Measurements from ENCODE around the gene KMT2A. TPM values are rescaled to one million over a fixed set of nuclear protein-coding genes. Genes with fewer than 3 reads are reported as not detected.
A peak's percentile ranks its signal among the peaks of the same experiment; 100 is the strongest.

The KMT2A gene
- total and polyA plus RNA-seq, 10 of the 15 experiments (the other 5 are each of a cell fraction or from before 2014, with no cell fraction given), result 6.1 to 56.9 (median 25.4) TPM

DNA sequence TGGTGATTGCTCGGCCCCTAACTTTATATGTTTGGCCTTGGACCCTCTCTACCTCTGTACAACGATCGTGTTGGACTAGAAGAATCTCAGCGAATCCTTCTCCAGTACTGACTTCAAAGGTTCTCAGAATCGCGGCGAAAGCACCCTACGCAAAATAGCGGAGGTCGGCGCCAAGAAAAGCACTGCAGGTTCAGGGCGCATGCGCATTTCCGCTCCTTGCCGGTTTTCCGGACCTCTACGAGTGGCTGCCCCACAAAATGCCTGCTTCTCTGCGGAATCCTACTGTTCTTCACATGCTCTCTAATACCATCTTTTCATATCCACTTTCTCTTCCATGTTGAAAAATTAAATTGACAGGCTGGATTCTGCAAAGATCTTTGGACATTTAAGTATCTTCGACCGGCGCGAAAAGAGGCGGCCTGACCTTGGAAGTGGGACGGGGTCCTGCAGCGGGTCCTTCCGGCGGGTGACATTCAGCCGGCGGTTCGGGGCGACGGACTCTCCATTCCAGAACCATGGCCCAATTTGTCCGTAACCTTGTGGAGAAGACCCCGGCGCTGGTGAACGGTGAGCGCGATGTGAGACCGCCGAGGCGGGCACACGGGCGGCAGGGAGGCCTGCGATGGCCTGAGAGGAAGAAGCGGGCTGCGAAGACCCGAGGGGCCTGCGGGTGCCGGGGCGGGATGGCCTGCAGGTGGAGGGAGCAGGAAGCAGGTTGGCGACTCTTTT lies 35.0 kb upstream of the KMT2A start, which contains the start of gene ATP5MG (continued):
- TF ChIP-seq, protein P1, sequence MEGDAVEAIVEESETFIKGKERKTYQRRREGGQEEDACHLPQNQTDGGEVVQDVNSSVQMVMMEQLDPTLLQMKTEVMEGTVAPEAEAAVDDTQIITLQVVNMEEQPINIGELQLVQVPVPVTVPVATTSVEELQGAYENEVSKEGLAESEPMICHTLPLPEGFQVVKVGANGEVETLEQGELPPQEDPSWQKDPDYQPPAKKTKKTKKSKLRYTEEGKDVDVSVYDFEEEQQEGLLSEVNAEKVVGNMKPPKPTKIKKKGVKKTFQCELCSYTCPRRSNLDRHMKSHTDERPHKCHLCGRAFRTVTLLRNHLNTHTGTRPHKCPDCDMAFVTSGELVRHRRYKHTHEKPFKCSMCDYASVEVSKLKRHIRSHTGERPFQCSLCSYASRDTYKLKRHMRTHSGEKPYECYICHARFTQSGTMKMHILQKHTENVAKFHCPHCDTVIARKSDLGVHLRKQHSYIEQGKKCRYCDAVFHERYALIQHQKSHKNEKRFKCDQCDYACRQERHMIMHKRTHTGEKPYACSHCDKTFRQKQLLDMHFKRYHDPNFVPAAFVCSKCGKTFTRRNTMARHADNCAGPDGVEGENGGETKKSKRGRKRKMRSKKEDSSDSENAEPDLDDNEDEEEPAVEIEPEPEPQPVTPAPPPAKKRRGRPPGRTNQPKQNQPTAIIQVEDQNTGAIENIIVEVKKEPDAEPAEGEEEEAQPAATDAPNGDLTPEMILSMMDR (IDR thresholded peaks at IDR 0.05 in 2 of 3, conservative IDR thresholded peaks at IDR 0.05 in 1 of 3; ENCODE audit: control insufficient read depth in 2 of 3, extremely low read depth in 1 of 3, insufficient read depth in 1 of 3, low read depth in 3 of 3, low read length in 3 of 3), result no peak
- TF ChIP-seq ZZZ3 (IDR thresholded peaks at IDR 0.05; ENCODE audit: control insufficient read depth, insufficient read length, low read depth), result no peak
- no peak for TF ChIP-seq PRDM15 (CRISPR knock-in tag; IDR thresholded peaks at IDR 0.05)
- TF ChIP-seq EZH2 (IDR thresholded peaks at IDR 0.05; ENCODE audit: borderline replicate concordance, control insufficient read depth, low read depth, low read length), result no peak
- TF ChIP-seq POLR2AphosphoS5 (IDR thresholded peaks at IDR 0.05; ENCODE audit: low read length), result peak; percentile 88
- peak; percentile 18; the same call in 1 of the 2 replicates for TF ChIP-seq SREBF1 (IDR thresholded peaks at IDR 0.05; ENCODE audit: low read length)
- TF ChIP-seq TCF3 (IDR thresholded peaks at IDR 0.05; ENCODE audit: borderline replicate concordance, insufficient read depth, low read depth, low read length), result no peak
- TF ChIP-seq POLR2AphosphoS2 (IDR thresholded peaks at IDR 0.05; ENCODE audit: low read depth, low read length), result 0 out of 2 replicates have a peak, but pooled peaks have one; percentile 41
- TF ChIP-seq, protein P2, sequence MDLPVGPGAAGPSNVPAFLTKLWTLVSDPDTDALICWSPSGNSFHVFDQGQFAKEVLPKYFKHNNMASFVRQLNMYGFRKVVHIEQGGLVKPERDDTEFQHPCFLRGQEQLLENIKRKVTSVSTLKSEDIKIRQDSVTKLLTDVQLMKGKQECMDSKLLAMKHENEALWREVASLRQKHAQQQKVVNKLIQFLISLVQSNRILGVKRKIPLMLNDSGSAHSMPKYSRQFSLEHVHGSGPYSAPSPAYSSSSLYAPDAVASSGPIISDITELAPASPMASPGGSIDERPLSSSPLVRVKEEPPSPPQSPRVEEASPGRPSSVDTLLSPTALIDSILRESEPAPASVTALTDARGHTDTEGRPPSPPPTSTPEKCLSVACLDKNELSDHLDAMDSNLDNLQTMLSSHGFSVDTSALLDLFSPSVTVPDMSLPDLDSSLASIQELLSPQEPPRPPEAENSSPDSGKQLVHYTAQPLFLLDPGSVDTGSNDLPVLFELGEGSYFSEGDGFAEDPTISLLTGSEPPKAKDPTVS (IDR thresholded peaks at IDR 0.05; ENCODE audit: low read depth, low read length), result no peak
- TF ChIP-seq ESRRA (IDR thresholded peaks at IDR 0.05; ENCODE audit: low read length), result peak; percentile 73
- TF ChIP-seq SUZ12 (IDR thresholded peaks at IDR 0.05; ENCODE audit: unreplicated experiment), result no peak
- no peak; the same call in none of the 2 replicates for TF ChIP-seq NBN (IDR thresholded peaks at IDR 0.05)
- no peak for TF ChIP-seq SUPT20H (IDR thresholded peaks at IDR 0.05; ENCODE audit: borderline replicate concordance, control insufficient read depth, low read depth, low read length)
- TF ChIP-seq NKRF (conservative IDR thresholded peaks at IDR 0.05), result peak; percentile 94
- TF ChIP-seq, protein P3, sequence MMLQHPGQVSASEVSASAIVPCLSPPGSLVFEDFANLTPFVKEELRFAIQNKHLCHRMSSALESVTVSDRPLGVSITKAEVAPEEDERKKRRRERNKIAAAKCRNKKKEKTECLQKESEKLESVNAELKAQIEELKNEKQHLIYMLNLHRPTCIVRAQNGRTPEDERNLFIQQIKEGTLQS (IDR thresholded peaks at IDR 0.05; ENCODE audit: borderline replicate concordance, extremely low read depth, low read depth, low read length), result no peak
- peak; percentile 65 for TF ChIP-seq IKZF1 (conservative IDR thresholded peaks at IDR 0.05)
- peak; percentile 81 for TF ChIP-seq NR2C1 (IDR thresholded peaks at IDR 0.05)
